Psoas muscle (tissue), 8 donors: ENCODE measurements around the gene KRTCAP2. TPM values are rescaled to one million over a fixed set of nuclear protein-coding genes. Genes with fewer than 3 reads are reported as not detected.

ENCODE experiments used
- ATAC-seq, 4 donors: fragments of 200-7000 bp; cut with Tn5 transposase; one replicate each; pipeline ENCODE4 v1.9.1; 2020; ENCODE audit warnings: moderate library complexity in 3 of 4, mild to moderate bottlenecking in 2 of 4
- DNase-seq, 2 donors: peaks; one replicate each; pipeline ENCODE4 v3.0.0-alpha.2; 2020
- H3K27ac ChIP-seq: fragments of 200-600 bp; one replicate; pipeline ENCODE4 v1.8.0; 2022
- H3K27me3 ChIP-seq, 3 donors: fragments of 200-600 bp in 1 of 3; one replicate each; pipeline versions ENCODE4 v1.6.1 to v1.8.0; 2013 to 2022; ENCODE audit warnings: low read length in 2 of 3, mild to moderate bottlenecking in 2 of 3, moderate library complexity in 1 of 3; ENCODE audit not compliant: insufficient read depth in 3 of 3
- H3K36me3 ChIP-seq, 2 donors: fragments of 200-600 bp in 1 of 2; one replicate each; pipeline versions ENCODE4 v1.6.1 to v1.8.0; 2013 to 2022; ENCODE audit warnings: low read depth in 1 of 2, mild to moderate bottlenecking in 1 of 2, moderate library complexity in 1 of 2; ENCODE audit not compliant: insufficient read depth in 1 of 2
- H3K4me1 ChIP-seq: fragments of 200-600 bp; one replicate; pipeline ENCODE4 v1.8.0; 2022
- H3K4me3 ChIP-seq: fragments of 200-600 bp; one replicate; pipeline ENCODE4 v1.8.0; 2022; ENCODE audit warnings: mild to moderate bottlenecking
- H3K9me3 ChIP-seq: fragments of 200-600 bp; one replicate; pipeline ENCODE4 v1.8.0; 2022
- CTCF ChIP-seq: fragments of 200-600 bp; IDR thresholded peaks from one replicate; pipeline ENCODE4 v1.8.0; 2022; ENCODE audit warnings: antibody characterized with exemption
- WGBS, 3 donors: extraction: QIAGEN DNeasy Blood & Tissue Kit; methylation state at CpG; one replicate each; pipeline versions ENCODE4 v1.1.6 to v1.1.7; 2013; 5-methylcytosine and 5-hydroxymethylcytosine counted together
- intact Hi-C, 2 donors: fragments of 100-400 bp; cut with DNase I; formaldehyde crosslinking; loops; one replicate each; pipeline versions ENCODE4 v1.11.0 to v1.14.2; 2022
- polyA plus RNA-seq, 3 donors: library from polyadenylated mRNA; stranded (reverse); fragments of 200-250 nt; gene quantifications; one replicate each; pipeline ENCODE4 v1.2.3, GENCODE V29; 2013
- total RNA-seq, 4 donors: library from RNA; stranded (reverse); fragmentation: NEBNext Ultra II Directional in 2 of 4; extraction: Animal tissue kit (Norgen Biotek cat#: 25700) in 2 of 4; gene quantifications; one replicate each; pipeline versions ENCODE4 v1.2.1 to v1.2.4, GENCODE V29; 2021 to 2023
- donor health status: healthy with polysubstance abuse.
- donor health status: DM: no; HTN: no; CAD: no; lungs with moderate emphysema.
- donor health status: Bipolar disorder and iron deficiency.
- donor health status: healthy.
- donor health status: DM: yes; HTN: yes; CAD: no.
- donor health status: DM: no; HTN: no; CAD: no.
- donor health status: DM: no; HTN: no; CAD: no.
- donor health status: DM: yes; HTN: yes; CAD: no.

The KRTCAP2 gene
- total and polyA plus RNA-seq, 7 donors = 115 to 171 (median 137) TPM

DNA sequence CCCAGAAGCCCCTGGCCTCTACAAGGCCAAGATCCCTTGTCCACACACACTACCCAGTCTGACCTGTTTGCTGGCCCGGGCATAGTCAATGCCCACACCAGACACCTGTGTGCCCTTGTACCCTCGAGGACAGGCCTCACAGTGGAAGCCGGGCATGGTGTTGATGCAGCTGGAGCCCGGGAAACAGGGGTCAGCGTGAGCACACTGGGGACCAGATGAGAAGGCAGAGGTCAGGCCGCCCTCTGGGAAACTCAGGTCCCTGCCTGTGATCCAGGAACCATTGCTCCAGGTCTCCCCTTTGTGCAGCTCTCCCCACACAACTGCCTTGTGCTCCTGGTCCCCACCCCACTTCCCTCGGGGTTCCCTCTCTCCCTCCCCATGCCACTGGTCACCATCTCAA is 29.1 kb upstream of the KRTCAP2 start:
- Histone ChIP-seq H3K36me3 (no peaks in the 10 kb centered on the region), H3K27me3 (no peaks in the 10 kb centered on the region)
- WGBS, 3 donors = 85 to 89% (median 88%) methylated on average over 7 of the region's 7 CpGs

GRCh38 chr1:155200920-155201319 is 27.8 kb upstream of the KRTCAP2 start:
- intact Hi-C loops = no loop called here
- H3K27ac ChIP-seq = no peak overlapping the region
- no peak for TF ChIP-seq CTCF
- DNase-seq (peak in 1 of 2 donors; percentile 33), ATAC-seq (no peak)
- no peak overlapping the region for H3K4me3 ChIP-seq
- no peaks in the 10 kb centered on the region for H3K36me3 ChIP-seq
- 89 to 94% (median 91%) methylated on average over 5 of the region's 5 CpGs for WGBS, 3 donors
- H3K27me3 ChIP-seq = no peaks in the 10 kb centered on the region
- H3K4me1 ChIP-seq = peaks cover 7% of the 10 kb centered on the region
- H3K9me3 ChIP-seq = no peaks in the 10 kb centered on the region

More for the DNA sequence above, 29.1 kb upstream of the KRTCAP2 start:
- no peak overlapping the region for H3K4me3 ChIP-seq
- TF ChIP-seq CTCF = no peak
- ATAC-seq (no peak), DNase-seq (peak in 1 of 2 donors; percentile 30)
- intact Hi-C loops = no loop called here
- H3K4me1 ChIP-seq = peaks cover 4% of the 10 kb centered on the region
- H3K27ac ChIP-seq = no peak overlapping the region
- H3K9me3 ChIP-seq = no peaks in the 10 kb centered on the region

DNA sequence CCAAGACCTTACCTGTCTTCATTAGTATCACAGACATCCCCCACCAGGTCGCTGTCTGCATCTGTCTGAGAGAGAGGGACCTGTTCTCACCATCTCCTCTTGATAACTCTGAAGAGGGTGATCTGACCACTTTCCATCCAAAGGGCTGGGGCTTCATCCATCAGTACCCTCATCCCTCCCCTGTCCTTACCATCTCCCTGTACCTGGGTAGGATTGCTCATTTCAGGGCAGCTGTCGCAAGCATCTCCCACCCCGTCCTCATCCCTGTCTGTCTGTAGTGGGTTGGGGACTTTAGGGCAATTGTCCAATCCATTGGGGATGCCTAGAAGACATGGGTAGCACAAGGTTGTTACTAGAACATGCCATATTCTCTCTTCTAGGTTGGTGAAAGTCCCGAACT is 26.7 kb upstream of the KRTCAP2 start:
- Histone ChIP-seq H3K4me1 (peaks cover 7% of the 10 kb centered on the region), H3K27me3 (no peaks in the 10 kb centered on the region), H3K9me3 (no peaks in the 10 kb centered on the region), H3K36me3 (no peaks in the 10 kb centered on the region), H3K27ac (no peak overlapping the region), H3K4me3 (no peak overlapping the region)
- 87 to 95% (median 88%) methylated on average over 4 of the region's 4 CpGs for WGBS, 3 donors
- intact Hi-C loops = no loop called here
- no peak for TF ChIP-seq CTCF
- ATAC-seq = no peak
- DNase-seq = no peak

GRCh38 chr1:155198547-155198906 is 25.4 kb upstream of the KRTCAP2 start:
- H3K4me3 ChIP-seq = no peak overlapping the region
- no peaks in the 10 kb centered on the region for H3K27me3 ChIP-seq
- ATAC-seq = no peak
- DNase-seq = peak in 1 of 2 donors; percentile 22
- no peak overlapping the region for H3K27ac ChIP-seq
- no peaks in the 10 kb centered on the region for H3K36me3 ChIP-seq
- peaks cover 17% of the 10 kb centered on the region for H3K4me1 ChIP-seq
- no peaks in the 10 kb centered on the region for H3K9me3 ChIP-seq
- intact Hi-C loops = no loop called here
- WGBS, 3 donors = 94 to 98% (median 97%) methylated on average over 3 of the region's 3 CpGs
- no peak for TF ChIP-seq CTCF

GRCh38 chr1:155197901-155198546 is 24.9 kb upstream of the KRTCAP2 start:
- DNase-seq = peak in 1 of 2 donors; percentile 26
- Histone ChIP-seq H3K27ac (peak overlapping the region; percentile 71), H3K27me3 (no peaks in the 10 kb centered on the region), H3K36me3 (no peaks in the 10 kb centered on the region), H3K4me3 (no peak overlapping the region), H3K9me3 (no peaks in the 10 kb centered on the region), H3K4me1 (peaks cover 20% of the 10 kb centered on the region)
- no peak for TF ChIP-seq CTCF
- WGBS, 3 donors = 88 to 89% (median 89%) methylated on average over 15 of the region's 15 CpGs
- ATAC-seq = no peak
- intact Hi-C loops = no loop called here
